ENCODE results near the gene FZD7. TPM values are rescaled to one million over a fixed set of nuclear protein-coding genes. Genes with fewer than 3 reads are reported as not detected.

The FZD7 gene
- total and polyA plus RNA-seq, 10 of the 15 experiments (the other 5 are each of a cell fraction or from before 2014, with no cell fraction given): 0.24 to 2.4 (median 0.75) TPM

- ATAC-seq (no peak), FAIRE-seq (no peak), DNase-seq (ENCODE audit: low read depth, low spot score) (no peak)
- SMC1A ChIA-PET (ENCODE audit: uncharacterized antibody, unreplicated experiment): interaction anchor here (1.6 to 2.1 kb wide), 2 partner anchors 18 to 25 kb away, joined by 4 to 9 read pairs; no protein-coding TSS in a partner anchor
- RAD21 ChIA-PET (ENCODE audit: unreplicated experiment): no interaction called here
- Histone ChIP-seq H4K20me1 (ENCODE audit: control insufficient read depth, insufficient read depth) (no peaks in the 10 kb centered on the region), H3K79me2 (ENCODE audit: control insufficient read depth, insufficient read depth, low read length) (no peaks in the 10 kb centered on the region), H3K9ac (ENCODE audit: control insufficient read depth, insufficient read depth, low read length) (no peak overlapping the region), H3K4me3 (no peak overlapping the region), H3K36me3 (ENCODE audit: control insufficient read depth in 2 of 2, insufficient read depth in 2 of 2, low read length in 1 of 2) (no peaks in the 10 kb centered on the region), H3K9me3 (replicated peaks; ENCODE audit: control insufficient read depth, insufficient read depth, low read length) (no peaks in the 10 kb centered on the region; the same call in 2 of the 3 replicates), H3K4me1 (ENCODE audit: control insufficient read depth, insufficient read depth, low read length) (no peaks in the 10 kb centered on the region), H3K4me2 (ENCODE audit: control insufficient read depth, insufficient read depth) (no peak overlapping the region), H3K27me3 (replicated peaks in 1 of 2; ENCODE audit: control insufficient read depth in 2 of 2, insufficient read depth in 2 of 2, low read length in 1 of 2) (peaks cover 0 to 14% of the 10 kb centered on the region in 2 experiments; a peak in 2 of 4 replicates), H2AFZ (ENCODE audit: control insufficient read depth, low read depth, low read length) (no peak overlapping the region), H3K27ac (ENCODE audit: control insufficient read depth, insufficient read depth) (no peak overlapping the region)
- POLR2A ChIA-PET: interaction anchor here (0.7 kb wide), 1 partner anchor 12 kb away, joined by 4 read pairs; no protein-coding TSS in a partner anchor
- BruUV-seq (replicated peaks): no TSS peak
- intact Hi-C loops (cut with micrococcal nuclease; ENCODE audit: unreplicated experiment): no loop called here
- in situ Hi-C loops (cut with MboI): no loop called here
- CTCF ChIA-PET: interaction anchor here (1.2 kb wide), 1 partner anchor 22 kb away, joined by 5 read pairs; no protein-coding TSS in a partner anchor
- 75% methylated on average over 4 of the region's 4 CpGs for WGBS (ENCODE audit: insufficient coverage, insufficient replicate concordance, low lambda C conversion rate, missing lambda C conversion rate)
- TF ChIP-seq RELA (IDR thresholded peaks at IDR 0.05; ENCODE audit: borderline replicate concordance, partially characterized antibody): no peak
- no peak for TF ChIP-seq BACH1 (IDR thresholded peaks at IDR 0.05; ENCODE audit: borderline replicate concordance)
- no peak for TF ChIP-seq RCOR1 (conservative IDR thresholded peaks at IDR 0.05; ENCODE audit: low read depth, low read length)
- no peak for TF ChIP-seq IKZF1 (conservative IDR thresholded peaks at IDR 0.05)
- TF ChIP-seq, protein P1, sequence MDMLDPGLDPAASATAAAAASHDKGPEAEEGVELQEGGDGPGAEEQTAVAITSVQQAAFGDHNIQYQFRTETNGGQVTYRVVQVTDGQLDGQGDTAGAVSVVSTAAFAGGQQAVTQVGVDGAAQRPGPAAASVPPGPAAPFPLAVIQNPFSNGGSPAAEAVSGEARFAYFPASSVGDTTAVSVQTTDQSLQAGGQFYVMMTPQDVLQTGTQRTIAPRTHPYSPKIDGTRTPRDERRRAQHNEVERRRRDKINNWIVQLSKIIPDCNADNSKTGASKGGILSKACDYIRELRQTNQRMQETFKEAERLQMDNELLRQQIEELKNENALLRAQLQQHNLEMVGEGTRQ (IDR thresholded peaks at IDR 0.05; ENCODE audit: borderline replicate concordance, low read depth, low read length): no peak
- TF ChIP-seq WRNIP1 (IDR thresholded peaks at IDR 0.05; ENCODE audit: borderline replicate concordance, low read depth, low read length): no peak
- no peak for TF ChIP-seq SUPT20H (IDR thresholded peaks at IDR 0.05; ENCODE audit: borderline replicate concordance, control insufficient read depth, low read depth, low read length)
- TF ChIP-seq, protein P2, sequence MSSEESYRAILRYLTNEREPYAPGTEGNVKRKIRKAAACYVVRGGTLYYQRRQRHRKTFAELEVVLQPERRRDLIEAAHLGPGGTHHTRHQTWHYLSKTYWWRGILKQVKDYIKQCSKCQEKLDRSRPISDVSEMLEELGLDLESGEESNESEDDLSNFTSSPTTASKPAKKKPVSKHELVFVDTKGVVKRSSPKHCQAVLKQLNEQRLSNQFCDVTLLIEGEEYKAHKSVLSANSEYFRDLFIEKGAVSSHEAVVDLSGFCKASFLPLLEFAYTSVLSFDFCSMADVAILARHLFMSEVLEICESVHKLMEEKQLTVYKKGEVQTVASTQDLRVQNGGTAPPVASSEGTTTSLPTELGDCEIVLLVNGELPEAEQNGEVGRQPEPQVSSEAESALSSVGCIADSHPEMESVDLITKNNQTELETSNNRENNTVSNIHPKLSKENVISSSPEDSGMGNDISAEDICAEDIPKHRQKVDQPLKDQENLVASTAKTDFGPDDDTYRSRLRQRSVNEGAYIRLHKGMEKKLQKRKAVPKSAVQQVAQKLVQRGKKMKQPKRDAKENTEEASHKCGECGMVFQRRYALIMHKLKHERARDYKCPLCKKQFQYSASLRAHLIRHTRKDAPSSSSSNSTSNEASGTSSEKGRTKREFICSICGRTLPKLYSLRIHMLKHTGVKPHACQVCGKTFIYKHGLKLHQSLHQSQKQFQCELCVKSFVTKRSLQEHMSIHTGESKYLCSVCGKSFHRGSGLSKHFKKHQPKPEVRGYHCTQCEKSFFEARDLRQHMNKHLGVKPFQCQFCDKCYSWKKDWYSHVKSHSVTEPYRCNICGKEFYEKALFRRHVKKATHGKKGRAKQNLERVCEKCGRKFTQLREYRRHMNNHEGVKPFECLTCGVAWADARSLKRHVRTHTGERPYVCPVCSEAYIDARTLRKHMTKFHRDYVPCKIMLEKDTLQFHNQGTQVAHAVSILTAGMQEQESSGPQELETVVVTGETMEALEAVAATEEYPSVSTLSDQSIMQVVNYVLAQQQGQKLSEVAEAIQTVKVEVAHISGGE (CRISPR knock-in tag; IDR thresholded peaks at IDR 0.05): no peak
- TF ChIP-seq FOS (IDR thresholded peaks at IDR 0.05; ENCODE audit: borderline replicate concordance, extremely low read depth, insufficient read length): no peak
- no peak for TF ChIP-seq ZNF24 (IDR thresholded peaks at IDR 0.05)
- TF ChIP-seq MEF2A (IDR thresholded peaks at IDR 0.05; ENCODE audit: insufficient read depth, low read depth, low read length): no peak
- TF ChIP-seq, protein P3, sequence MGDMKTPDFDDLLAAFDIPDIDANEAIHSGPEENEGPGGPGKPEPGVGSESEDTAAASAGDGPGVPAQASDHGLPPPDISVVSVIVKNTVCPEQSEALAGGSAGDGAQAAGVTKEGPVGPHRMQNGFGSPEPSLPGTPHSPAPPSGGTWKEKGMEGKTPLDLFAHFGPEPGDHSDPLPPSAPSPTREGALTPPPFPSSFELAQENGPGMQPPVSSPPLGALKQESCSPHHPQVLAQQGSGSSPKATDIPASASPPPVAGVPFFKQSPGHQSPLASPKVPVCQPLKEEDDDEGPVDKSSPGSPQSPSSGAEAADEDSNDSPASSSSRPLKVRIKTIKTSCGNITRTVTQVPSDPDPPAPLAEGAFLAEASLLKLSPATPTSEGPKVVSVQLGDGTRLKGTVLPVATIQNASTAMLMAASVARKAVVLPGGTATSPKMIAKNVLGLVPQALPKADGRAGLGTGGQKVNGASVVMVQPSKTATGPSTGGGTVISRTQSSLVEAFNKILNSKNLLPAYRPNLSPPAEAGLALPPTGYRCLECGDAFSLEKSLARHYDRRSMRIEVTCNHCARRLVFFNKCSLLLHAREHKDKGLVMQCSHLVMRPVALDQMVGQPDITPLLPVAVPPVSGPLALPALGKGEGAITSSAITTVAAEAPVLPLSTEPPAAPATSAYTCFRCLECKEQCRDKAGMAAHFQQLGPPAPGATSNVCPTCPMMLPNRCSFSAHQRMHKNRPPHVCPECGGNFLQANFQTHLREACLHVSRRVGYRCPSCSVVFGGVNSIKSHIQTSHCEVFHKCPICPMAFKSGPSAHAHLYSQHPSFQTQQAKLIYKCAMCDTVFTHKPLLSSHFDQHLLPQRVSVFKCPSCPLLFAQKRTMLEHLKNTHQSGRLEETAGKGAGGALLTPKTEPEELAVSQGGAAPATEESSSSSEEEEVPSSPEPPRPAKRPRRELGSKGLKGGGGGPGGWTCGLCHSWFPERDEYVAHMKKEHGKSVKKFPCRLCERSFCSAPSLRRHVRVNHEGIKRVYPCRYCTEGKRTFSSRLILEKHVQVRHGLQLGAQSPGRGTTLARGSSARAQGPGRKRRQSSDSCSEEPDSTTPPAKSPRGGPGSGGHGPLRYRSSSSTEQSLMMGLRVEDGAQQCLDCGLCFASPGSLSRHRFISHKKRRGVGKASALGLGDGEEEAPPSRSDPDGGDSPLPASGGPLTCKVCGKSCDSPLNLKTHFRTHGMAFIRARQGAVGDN (IDR thresholded peaks at IDR 0.05): no peak
- TF ChIP-seq CHD2 (IDR thresholded peaks at IDR 0.05; ENCODE audit: borderline replicate concordance, low read depth, low read length): no peak
- no peak for TF ChIP-seq TCF12 (IDR thresholded peaks at IDR 0.05; ENCODE audit: low read depth, low read length)
- no peak for TF ChIP-seq GATAD2B (conservative IDR thresholded peaks at IDR 0.05; ENCODE audit: low read depth)
- TF ChIP-seq IRF4 (IDR thresholded peaks at IDR 0.05; ENCODE audit: low read depth, low read length): no peak
- no peak for TF ChIP-seq RBBP5 (conservative IDR thresholded peaks at IDR 0.05)
Measured at GRCh38 chr2:202030691-202031090, 3.0 kb upstream of the FZD7 start.

Data from GM12878 (cell line).